A549 (cell line): Measurements from ENCODE around the gene GBGT1.

Source experiments
- CEBPB ChIP-seq, 2 experiments: fragments of >200 bp in 1 of 2; sonication (Bioruptor Twin) in 1 of 2; formaldehyde crosslinking in 1 of 2; IDR thresholded peaks; 2 replicates each; pipeline ENCODE4 v1.6.1; 2012 to 2016
- MAFK ChIP-seq: fragments of 450-650 bp; IDR thresholded peaks from 2 replicates; pipeline ENCODE4 v1.6.1; 2014; ENCODE audit not compliant: partially characterized antibody
- MAZ ChIP-seq: fragments of 150-350 bp; IDR thresholded peaks from 2 replicates; pipeline ENCODE4 v1.6.1; 2014; ENCODE audit warnings: antibody characterized with exemption, low read depth, low read length, borderline replicate concordance
- NR3C1 ChIP-seq: fragments of >200 bp; sonication (Bioruptor Twin); formaldehyde crosslinking; IDR thresholded peaks from 3 replicates; pipeline ENCODE4 v1.6.1; 2017
- SREBF2 ChIP-seq: fragments of 450-650 bp; IDR thresholded peaks from 2 replicates; pipeline ENCODE4 v1.6.1; 2014; ENCODE audit warnings: mild to moderate bottlenecking, moderate library complexity
- ZFP36 ChIP-seq: fragments of 450-650 bp; IDR thresholded peaks from 2 replicates; pipeline ENCODE4 v1.6.1; 2014; ENCODE audit warnings: borderline replicate concordance; ENCODE audit not compliant: partially characterized antibody
- TF ChIP-seq, protein P1 (sequence below): fragments of >200 bp; sonication (Bioruptor Twin); formaldehyde crosslinking; IDR thresholded peaks from 3 replicates; pipeline ENCODE4 v1.5.1; 2016

DNA sequence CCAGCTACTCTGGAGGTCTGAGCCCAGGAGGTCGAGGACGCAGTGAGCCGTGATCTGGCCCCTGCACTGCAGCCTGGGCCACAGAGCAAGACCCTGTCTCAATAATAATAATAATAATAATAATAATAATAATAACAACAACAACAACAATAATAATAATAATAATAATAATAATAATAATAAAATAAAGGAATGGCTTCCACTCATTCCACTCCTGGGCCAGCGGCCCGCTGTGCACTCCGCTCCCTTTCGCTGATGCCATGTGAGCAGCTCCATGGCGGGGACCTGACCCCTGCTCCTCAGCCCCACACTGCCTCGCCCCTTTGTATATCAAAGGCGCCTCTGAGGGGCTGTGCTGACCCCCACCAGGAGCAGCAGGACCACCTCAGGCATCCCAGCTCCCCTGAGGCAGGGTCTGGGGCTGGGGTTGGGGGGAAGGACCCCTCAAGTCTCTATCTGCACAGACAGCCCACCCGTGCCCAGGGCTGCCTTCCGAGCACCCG, 20.0 kb downstream of the GBGT1 start:
- TF ChIP-seq CEBPB (IDR thresholded peaks at IDR 0.05) = no peak
- TF ChIP-seq, protein P1, sequence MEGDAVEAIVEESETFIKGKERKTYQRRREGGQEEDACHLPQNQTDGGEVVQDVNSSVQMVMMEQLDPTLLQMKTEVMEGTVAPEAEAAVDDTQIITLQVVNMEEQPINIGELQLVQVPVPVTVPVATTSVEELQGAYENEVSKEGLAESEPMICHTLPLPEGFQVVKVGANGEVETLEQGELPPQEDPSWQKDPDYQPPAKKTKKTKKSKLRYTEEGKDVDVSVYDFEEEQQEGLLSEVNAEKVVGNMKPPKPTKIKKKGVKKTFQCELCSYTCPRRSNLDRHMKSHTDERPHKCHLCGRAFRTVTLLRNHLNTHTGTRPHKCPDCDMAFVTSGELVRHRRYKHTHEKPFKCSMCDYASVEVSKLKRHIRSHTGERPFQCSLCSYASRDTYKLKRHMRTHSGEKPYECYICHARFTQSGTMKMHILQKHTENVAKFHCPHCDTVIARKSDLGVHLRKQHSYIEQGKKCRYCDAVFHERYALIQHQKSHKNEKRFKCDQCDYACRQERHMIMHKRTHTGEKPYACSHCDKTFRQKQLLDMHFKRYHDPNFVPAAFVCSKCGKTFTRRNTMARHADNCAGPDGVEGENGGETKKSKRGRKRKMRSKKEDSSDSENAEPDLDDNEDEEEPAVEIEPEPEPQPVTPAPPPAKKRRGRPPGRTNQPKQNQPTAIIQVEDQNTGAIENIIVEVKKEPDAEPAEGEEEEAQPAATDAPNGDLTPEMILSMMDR = no peak
- TF ChIP-seq MAFK = no peak
- no peak for TF ChIP-seq ZFP36
- no peak for TF ChIP-seq NR3C1
- no peak for TF ChIP-seq SREBF2
- no peak for TF ChIP-seq MAZ
